Effector memory CD4-positive, alpha-beta T cell (primary cell): Measurements from ENCODE around the gene BAIAP2L1.

Experiments used
- DNase-seq, 3 donors: peaks; one replicate each; pipeline ENCODE4 v3.0.0-alpha.2; 2020
- H3K27ac ChIP-seq: 2 replicates; pipeline ENCODE4 v1.7.0; 2013; ENCODE audit warnings: mild to moderate bottlenecking, low read length, moderate library complexity; ENCODE audit not compliant: insufficient read depth, poor library complexity, severe bottlenecking
- H3K27me3 ChIP-seq: replicated peaks from 2 replicates; pipeline ENCODE4 v1.7.0; 2013; ENCODE audit warnings: mild to moderate bottlenecking, low read length; ENCODE audit not compliant: insufficient read depth, control insufficient read depth, poor library complexity, severe bottlenecking
- H3K36me3 ChIP-seq: 2 replicates; pipeline ENCODE4 v1.7.0; 2013; ENCODE audit warnings: mild to moderate bottlenecking, low read length, moderate library complexity; ENCODE audit not compliant: control insufficient read depth, insufficient read depth
- H3K4me1 ChIP-seq: 2 replicates; pipeline ENCODE4 v1.7.0; 2013; ENCODE audit warnings: low read length, mild to moderate bottlenecking; ENCODE audit not compliant: control insufficient read depth, insufficient read depth, poor library complexity, severe bottlenecking
- H3K4me3 ChIP-seq: 2 replicates; pipeline ENCODE4 v1.7.0; 2013; ENCODE audit warnings: low read length, low read depth, mild to moderate bottlenecking; ENCODE audit not compliant: insufficient read depth, poor library complexity, severe bottlenecking
- H3K9me3 ChIP-seq: 2 replicates; pipeline ENCODE4 v1.7.0; 2013; ENCODE audit warnings: mild to moderate bottlenecking, low read length, moderate library complexity; ENCODE audit not compliant: control insufficient read depth

BAIAP2L1 gene

DNA sequence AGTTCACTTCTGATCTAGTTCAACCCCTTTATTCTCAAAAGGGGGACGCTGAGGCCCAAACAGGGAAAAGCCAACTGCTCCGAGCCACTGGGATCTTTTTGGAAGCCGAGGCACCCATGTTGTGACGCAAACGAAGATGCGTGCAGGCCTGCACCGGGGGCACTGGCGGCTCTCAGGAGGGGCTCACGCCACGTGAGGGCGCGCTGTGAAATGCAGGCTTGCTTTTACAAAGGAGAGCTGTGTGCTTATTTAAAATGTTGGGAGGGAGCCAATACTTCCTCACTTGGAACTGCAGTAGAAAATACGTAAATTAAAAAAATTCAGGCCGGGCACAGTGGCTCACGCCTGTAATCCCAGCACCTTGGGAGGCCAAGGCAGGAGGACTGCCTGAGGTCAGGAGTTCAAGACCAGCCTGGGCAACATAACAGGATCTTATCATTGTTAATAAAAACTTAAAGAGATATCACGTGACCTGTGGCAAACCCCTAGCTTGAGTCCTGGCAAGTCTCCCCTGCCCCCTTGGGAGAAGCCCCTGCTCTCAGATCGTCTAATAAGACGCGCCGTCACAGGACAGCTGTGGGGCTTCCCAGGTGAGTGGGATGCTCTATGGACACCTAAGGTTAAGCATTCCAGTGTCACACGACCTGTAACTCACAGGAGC is 103.1 kb downstream of the BAIAP2L1 start:
- H3K27me3 ChIP-seq: no peaks in the 10 kb centered on the region
- no peak overlapping the region for H3K4me3 ChIP-seq
- H3K27ac ChIP-seq: no peak overlapping the region
- no peak for DNase-seq
- no peaks in the 10 kb centered on the region for H3K4me1 ChIP-seq
- H3K9me3 ChIP-seq: no peaks in the 10 kb centered on the region
- peaks cover 9% of the 10 kb centered on the region for H3K36me3 ChIP-seq

- H3K4me1 ChIP-seq: no peaks in the 10 kb centered on the region
- H3K27me3 ChIP-seq: no peaks in the 10 kb centered on the region
- DNase-seq: no peak
- H3K27ac ChIP-seq: no peak overlapping the region
- H3K36me3 ChIP-seq: peaks cover 9% of the 10 kb centered on the region
- H3K4me3 ChIP-seq: no peak overlapping the region
- no peaks in the 10 kb centered on the region for H3K9me3 ChIP-seq
These were observed 104.1 kb downstream of the BAIAP2L1 start for GRCh38 chr7:98296833-98297232.

- no peaks in the 10 kb centered on the region for H3K27me3 ChIP-seq
- H3K9me3 ChIP-seq: no peaks in the 10 kb centered on the region
- no peak overlapping the region for H3K27ac ChIP-seq
- DNase-seq: no peak
- H3K4me3 ChIP-seq: no peak overlapping the region
- H3K4me1 ChIP-seq: no peaks in the 10 kb centered on the region
- peaks cover 9% of the 10 kb centered on the region for H3K36me3 ChIP-seq
These were observed 105.3 kb downstream of the BAIAP2L1 start for GRCh38 chr7:98295467-98296192.

DNA sequence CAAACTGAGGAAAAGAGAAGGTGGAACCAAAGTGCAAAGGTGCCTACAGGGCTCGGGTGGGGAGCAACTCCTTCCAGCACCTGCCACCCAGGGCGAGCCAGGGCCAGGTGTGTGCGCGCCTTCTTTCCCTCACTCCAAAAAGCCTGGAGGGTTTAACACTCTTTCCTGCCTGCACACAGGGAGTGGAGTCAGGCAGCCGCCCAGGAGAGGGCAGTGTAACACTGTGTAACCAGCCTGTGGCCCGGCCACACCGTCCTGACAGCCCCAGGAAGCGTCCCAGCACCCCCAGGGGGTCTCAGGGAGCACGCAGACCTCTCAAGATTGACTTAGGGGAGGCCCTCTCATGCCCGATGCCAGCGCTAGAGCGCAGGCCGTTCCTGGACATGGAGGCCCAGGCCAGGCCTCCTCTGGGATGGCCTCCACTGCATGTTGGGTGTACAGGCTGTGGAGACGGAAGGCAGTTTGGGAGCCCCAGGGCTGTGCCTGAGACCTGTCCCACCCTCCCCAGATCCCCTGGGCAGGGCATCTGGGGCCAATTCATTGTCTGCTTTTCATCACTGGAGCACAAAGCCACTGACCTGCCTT is 106.0 kb downstream of the BAIAP2L1 start:
- Histone ChIP-seq H3K9me3 (no peaks in the 10 kb centered on the region), H3K4me3 (no peak overlapping the region), H3K4me1 (no peaks in the 10 kb centered on the region), H3K27ac (no peak overlapping the region), H3K27me3 (no peaks in the 10 kb centered on the region), H3K36me3 (peaks cover 9% of the 10 kb centered on the region)
- no peak for DNase-seq

GRCh38 chr7:98294326-98294725 is 106.6 kb downstream of the BAIAP2L1 start:
- Histone ChIP-seq H3K27me3 (no peaks in the 10 kb centered on the region), H3K9me3 (no peaks in the 10 kb centered on the region), H3K4me3 (no peak overlapping the region), H3K4me1 (no peaks in the 10 kb centered on the region), H3K27ac (no peak overlapping the region), H3K36me3 (peaks cover 9% of the 10 kb centered on the region)
- DNase-seq: no peak

GRCh38 chr7:98293746-98294145 is 107.1 kb downstream of the BAIAP2L1 start:
- Histone ChIP-seq H3K4me1 (no peaks in the 10 kb centered on the region), H3K27ac (no peak overlapping the region), H3K9me3 (no peaks in the 10 kb centered on the region), H3K4me3 (no peak overlapping the region), H3K36me3 (peaks cover 9% of the 10 kb centered on the region), H3K27me3 (no peaks in the 10 kb centered on the region)
- no peak for DNase-seq

GRCh38 chr7:98293265-98293664 is 107.6 kb downstream of the BAIAP2L1 start:
- Histone ChIP-seq H3K36me3 (peaks cover 9% of the 10 kb centered on the region), H3K27ac (no peak overlapping the region), H3K9me3 (no peaks in the 10 kb centered on the region), H3K4me3 (no peak overlapping the region), H3K4me1 (no peaks in the 10 kb centered on the region), H3K27me3 (no peaks in the 10 kb centered on the region)
- DNase-seq: no peak

- Histone ChIP-seq H3K27ac (no peak overlapping the region), H3K27me3 (no peaks in the 10 kb centered on the region), H3K36me3 (peaks cover 9% of the 10 kb centered on the region), H3K4me3 (no peak overlapping the region), H3K4me1 (no peaks in the 10 kb centered on the region), H3K9me3 (no peaks in the 10 kb centered on the region)
- DNase-seq: no peak
These were observed 109.2 kb downstream of the BAIAP2L1 start for GRCh38 chr7:98291717-98292116.

- no peaks in the 10 kb centered on the region for H3K27me3 ChIP-seq
- no peaks in the 10 kb centered on the region for H3K9me3 ChIP-seq
- H3K4me3 ChIP-seq: no peak overlapping the region
- peaks cover 9% of the 10 kb centered on the region for H3K36me3 ChIP-seq
- H3K27ac ChIP-seq: no peak overlapping the region
- peaks cover 2% of the 10 kb centered on the region for H3K4me1 ChIP-seq
- DNase-seq: no peak
These were observed 111.5 kb downstream of the BAIAP2L1 start for GRCh38 chr7:98289333-98289875.
